ENCODE data around the gene RITA1.

RITA1 gene

GRCh38 chr12:113211160-113211559, 25.6 kb downstream of the RITA1 start:
- ChIA-PET CTCF (interaction anchor here (0.8 kb wide), 1 partner anchor 16 kb away, joined by 3 read pairs; no protein-coding TSS in a partner anchor), POLR2A (interaction anchor here (2.1 kb wide), 1 partner anchor 10 kb away, joined by 8 read pairs; the partner anchor contains the start of gene TPCN1)
- DNase-seq (ENCODE audit: extremely low spot score): no peak
- no peak for TF ChIP-seq CTCF (IDR thresholded peaks at IDR 0.05; ENCODE audit: control extremely low read depth, extremely low read depth, low read depth, missing control alignments)

GRCh38 chr12:113214895-113215400, 29.4 kb downstream of the RITA1 start:
- no peak for DNase-seq (ENCODE audit: extremely low spot score)
- ChIA-PET CTCF (no interaction called here), POLR2A (no interaction called here)
- no peak for TF ChIP-seq CTCF (IDR thresholded peaks at IDR 0.05; ENCODE audit: control extremely low read depth, extremely low read depth, low read depth, missing control alignments)

GRCh38 chr12:113216027-113216426, 30.5 kb downstream of the RITA1 start:
- DNase-seq (ENCODE audit: extremely low spot score): no peak
- ChIA-PET CTCF (no interaction called here), POLR2A (no interaction called here)
- no peak for TF ChIP-seq CTCF (IDR thresholded peaks at IDR 0.05; ENCODE audit: control extremely low read depth, extremely low read depth, low read depth, missing control alignments)

- ChIA-PET POLR2A (interaction anchor here (0.7 to 3.9 kb wide), 10 partner anchors 9 to 48 kb away, joined by 3 to 25 read pairs (median 6); partner anchors contain the start of genes DDX54 and RITA1), CTCF (interaction anchor here (0.9 to 1.6 kb wide), 5 partner anchors 8 to 23 kb away, joined by 3 to 7 read pairs (median 3); no protein-coding TSS in a partner anchor)
- DNase-seq (ENCODE audit: extremely low spot score): no peak
- no peak for TF ChIP-seq CTCF (IDR thresholded peaks at IDR 0.05; ENCODE audit: control extremely low read depth, extremely low read depth, low read depth, missing control alignments)
Measured at GRCh38 chr12:113220593-113221180, 35.2 kb downstream of the RITA1 start.

- DNase-seq (ENCODE audit: extremely low spot score): peak; percentile 97
- TF ChIP-seq CTCF (IDR thresholded peaks at IDR 0.05; ENCODE audit: control extremely low read depth, extremely low read depth, low read depth, missing control alignments): no peak
- ChIA-PET CTCF (interaction anchor here (0.9 to 3.0 kb wide), 8 partner anchors 9 to 34 kb away, joined by 3 to 9 read pairs (median 3); no protein-coding TSS in a partner anchor), POLR2A (interaction anchor here (0.6 to 3.9 kb wide), 13 partner anchors 9 to 114 kb away, joined by 3 to 25 read pairs (median 5); partner anchors contain the start of genes DDX54 and RITA1)
Measured at GRCh38 chr12:113221181-113221996, 35.9 kb downstream of the RITA1 start, which contains the start of gene TPCN1. TSS of gene TPCN1 (plus strand) at chr12:113221464. CDS start at chr12:113226853, 5,389 bp downstream.
